ENCODE measurements around the gene PTPRO.

Gene PTPRO

GRCh38 chr12:15502211-15502610 is 179.9 kb downstream of the PTPRO start:
- H3K4me3 ChIP-seq (ENCODE audit: low read depth in 1 of 2, low read length in 2 of 2): no peak overlapping the region
- H3K27ac ChIP-seq (ENCODE audit: low read depth, low read length): no peak overlapping the region
- no peak overlapping the region for H3K9ac ChIP-seq (ENCODE audit: low read depth in 1 of 2, low read length in 2 of 2)
- no peaks in the 10 kb centered on the region for H3K4me1 ChIP-seq (ENCODE audit: control insufficient read depth in 1 of 2, insufficient read depth in 2 of 2, low read length in 2 of 2)
- no peaks in the 10 kb centered on the region for H3K9me3 ChIP-seq (ENCODE audit: control insufficient read depth in 1 of 2, low read length in 2 of 2)
- no peaks in the 10 kb centered on the region for H3K27me3 ChIP-seq (ENCODE audit: control insufficient read depth in 1 of 2, insufficient read depth in 2 of 2, low read length in 2 of 2)
- no peaks in the 10 kb centered on the region for H3K36me3 ChIP-seq (ENCODE audit: control insufficient read depth in 1 of 2, insufficient read depth in 2 of 2, low read length in 2 of 2)

- no peaks in the 10 kb centered on the region for H3K36me3 ChIP-seq (ENCODE audit: control insufficient read depth in 1 of 2, insufficient read depth in 2 of 2, low read length in 2 of 2)
- no peaks in the 10 kb centered on the region for H3K9me3 ChIP-seq (ENCODE audit: control insufficient read depth in 1 of 2, low read length in 2 of 2)
- H3K9ac ChIP-seq (ENCODE audit: low read depth in 1 of 2, low read length in 2 of 2): no peak overlapping the region
- no peaks in the 10 kb centered on the region for H3K4me1 ChIP-seq (ENCODE audit: control insufficient read depth in 1 of 2, insufficient read depth in 2 of 2, low read length in 2 of 2)
- H3K27ac ChIP-seq (ENCODE audit: low read depth, low read length): no peak overlapping the region
- no peak overlapping the region for H3K4me3 ChIP-seq (ENCODE audit: low read depth in 1 of 2, low read length in 2 of 2)
- H3K27me3 ChIP-seq (ENCODE audit: control insufficient read depth in 1 of 2, insufficient read depth in 2 of 2, low read length in 2 of 2): peaks cover 0 to 3% of the 10 kb centered on the region in 2 donors
These were observed 183.3 kb downstream of the PTPRO start for GRCh38 chr12:15505616-15506015.

- H3K36me3 ChIP-seq (ENCODE audit: control insufficient read depth in 1 of 2, insufficient read depth in 2 of 2, low read length in 2 of 2): no peaks in the 10 kb centered on the region
- no peak overlapping the region for H3K9ac ChIP-seq (ENCODE audit: low read depth in 1 of 2, low read length in 2 of 2)
- no peak overlapping the region for H3K4me3 ChIP-seq (ENCODE audit: low read depth in 1 of 2, low read length in 2 of 2)
- no peaks in the 10 kb centered on the region for H3K27me3 ChIP-seq (ENCODE audit: control insufficient read depth in 1 of 2, insufficient read depth in 2 of 2, low read length in 2 of 2)
- H3K9me3 ChIP-seq (ENCODE audit: control insufficient read depth in 1 of 2, low read length in 2 of 2): no peaks in the 10 kb centered on the region
- H3K4me1 ChIP-seq (ENCODE audit: control insufficient read depth in 1 of 2, insufficient read depth in 2 of 2, low read length in 2 of 2): no peaks in the 10 kb centered on the region
- no peak overlapping the region for H3K27ac ChIP-seq (ENCODE audit: low read depth, low read length)
These were observed 192.7 kb downstream of the PTPRO start for GRCh38 chr12:15515010-15515409.

GRCh38 chr12:15520083-15520482 is 197.8 kb downstream of the PTPRO start:
- H3K9ac ChIP-seq (ENCODE audit: low read depth in 1 of 2, low read length in 2 of 2): no peak overlapping the region
- no peak overlapping the region for H3K4me3 ChIP-seq (ENCODE audit: low read depth in 1 of 2, low read length in 2 of 2)
- H3K27ac ChIP-seq (ENCODE audit: low read depth, low read length): no peak overlapping the region
- H3K27me3 ChIP-seq (ENCODE audit: control insufficient read depth in 1 of 2, insufficient read depth in 2 of 2, low read length in 2 of 2): no peaks in the 10 kb centered on the region
- H3K9me3 ChIP-seq (ENCODE audit: control insufficient read depth in 1 of 2, low read length in 2 of 2): no peaks in the 10 kb centered on the region
- H3K36me3 ChIP-seq (ENCODE audit: control insufficient read depth in 1 of 2, insufficient read depth in 2 of 2, low read length in 2 of 2): no peaks in the 10 kb centered on the region
- H3K4me1 ChIP-seq (ENCODE audit: control insufficient read depth in 1 of 2, insufficient read depth in 2 of 2, low read length in 2 of 2): no peaks in the 10 kb centered on the region

- H3K4me3 ChIP-seq (ENCODE audit: low read depth in 1 of 2, low read length in 2 of 2): no peak overlapping the region
- H3K27me3 ChIP-seq (ENCODE audit: control insufficient read depth in 1 of 2, insufficient read depth in 2 of 2, low read length in 2 of 2): no peaks in the 10 kb centered on the region
- no peaks in the 10 kb centered on the region for H3K4me1 ChIP-seq (ENCODE audit: control insufficient read depth in 1 of 2, insufficient read depth in 2 of 2, low read length in 2 of 2)
- no peak overlapping the region for H3K27ac ChIP-seq (ENCODE audit: low read depth, low read length)
- H3K9ac ChIP-seq (ENCODE audit: low read depth in 1 of 2, low read length in 2 of 2): no peak overlapping the region
- H3K36me3 ChIP-seq (ENCODE audit: control insufficient read depth in 1 of 2, insufficient read depth in 2 of 2, low read length in 2 of 2): no peaks in the 10 kb centered on the region
- no peaks in the 10 kb centered on the region for H3K9me3 ChIP-seq (ENCODE audit: control insufficient read depth in 1 of 2, low read length in 2 of 2)
These were observed 198.5 kb downstream of the PTPRO start for GRCh38 chr12:15520844-15521243.

- H3K4me3 ChIP-seq (ENCODE audit: low read depth in 1 of 2, low read length in 2 of 2): no peak overlapping the region
- no peak overlapping the region for H3K27ac ChIP-seq (ENCODE audit: low read depth, low read length)
- no peak overlapping the region for H3K9ac ChIP-seq (ENCODE audit: low read depth in 1 of 2, low read length in 2 of 2)
- H3K9me3 ChIP-seq (ENCODE audit: control insufficient read depth in 1 of 2, low read length in 2 of 2): no peaks in the 10 kb centered on the region
- H3K4me1 ChIP-seq (ENCODE audit: control insufficient read depth in 1 of 2, insufficient read depth in 2 of 2, low read length in 2 of 2): no peaks in the 10 kb centered on the region
- H3K27me3 ChIP-seq (ENCODE audit: control insufficient read depth in 1 of 2, insufficient read depth in 2 of 2, low read length in 2 of 2): peaks cover 0 to 5% of the 10 kb centered on the region in 2 donors
- no peaks in the 10 kb centered on the region for H3K36me3 ChIP-seq (ENCODE audit: control insufficient read depth in 1 of 2, insufficient read depth in 2 of 2, low read length in 2 of 2)
These were observed 200.4 kb downstream of the PTPRO start for GRCh38 chr12:15522574-15523187.

GRCh38 chr12:15525441-15525840 is 203.1 kb downstream of the PTPRO start:
- no peak overlapping the region for H3K4me3 ChIP-seq (ENCODE audit: low read depth in 1 of 2, low read length in 2 of 2)
- H3K9me3 ChIP-seq (ENCODE audit: control insufficient read depth in 1 of 2, low read length in 2 of 2): peaks cover 0 to 3% of the 10 kb centered on the region in 2 donors
- H3K4me1 ChIP-seq (ENCODE audit: control insufficient read depth in 1 of 2, insufficient read depth in 2 of 2, low read length in 2 of 2): no peaks in the 10 kb centered on the region
- peaks cover 0 to 5% of the 10 kb centered on the region in 2 donors for H3K27me3 ChIP-seq (ENCODE audit: control insufficient read depth in 1 of 2, insufficient read depth in 2 of 2, low read length in 2 of 2)
- H3K36me3 ChIP-seq (ENCODE audit: control insufficient read depth in 1 of 2, insufficient read depth in 2 of 2, low read length in 2 of 2): no peaks in the 10 kb centered on the region
- H3K27ac ChIP-seq (ENCODE audit: low read depth, low read length): no peak overlapping the region
- H3K9ac ChIP-seq (ENCODE audit: low read depth in 1 of 2, low read length in 2 of 2): no peak overlapping the region

- Histone ChIP-seq H3K9me3 (ENCODE audit: control insufficient read depth in 1 of 2, low read length in 2 of 2) (peaks cover 0 to 3% of the 10 kb centered on the region in 2 donors), H3K27me3 (ENCODE audit: control insufficient read depth in 1 of 2, insufficient read depth in 2 of 2, low read length in 2 of 2) (peaks cover 0 to 5% of the 10 kb centered on the region in 2 donors), H3K27ac (ENCODE audit: low read depth, low read length) (no peak overlapping the region), H3K9ac (ENCODE audit: low read depth in 1 of 2, low read length in 2 of 2) (no peak overlapping the region), H3K4me1 (ENCODE audit: control insufficient read depth in 1 of 2, insufficient read depth in 2 of 2, low read length in 2 of 2) (no peaks in the 10 kb centered on the region), H3K4me3 (ENCODE audit: low read depth in 1 of 2, low read length in 2 of 2) (no peak overlapping the region), H3K36me3 (ENCODE audit: control insufficient read depth in 1 of 2, insufficient read depth in 2 of 2, low read length in 2 of 2) (no peaks in the 10 kb centered on the region)
These were observed 203.7 kb downstream of the PTPRO start for GRCh38 chr12:15526033-15526432.

GRCh38 chr12:15527201-15528080 is 205.1 kb downstream of the PTPRO start:
- H3K9ac ChIP-seq (ENCODE audit: low read depth in 1 of 2, low read length in 2 of 2): no peak overlapping the region
- H3K4me1 ChIP-seq (ENCODE audit: control insufficient read depth in 1 of 2, insufficient read depth in 2 of 2, low read length in 2 of 2): no peaks in the 10 kb centered on the region
- H3K4me3 ChIP-seq (ENCODE audit: low read depth in 1 of 2, low read length in 2 of 2): no peak overlapping the region
- H3K36me3 ChIP-seq (ENCODE audit: control insufficient read depth in 1 of 2, insufficient read depth in 2 of 2, low read length in 2 of 2): no peaks in the 10 kb centered on the region
- no peak overlapping the region for H3K27ac ChIP-seq (ENCODE audit: low read depth, low read length)
- H3K9me3 ChIP-seq (ENCODE audit: control insufficient read depth in 1 of 2, low read length in 2 of 2): peaks cover 0 to 3% of the 10 kb centered on the region in 2 donors
- peaks cover 0 to 5% of the 10 kb centered on the region in 2 donors for H3K27me3 ChIP-seq (ENCODE audit: control insufficient read depth in 1 of 2, insufficient read depth in 2 of 2, low read length in 2 of 2)

- Histone ChIP-seq H3K27ac (ENCODE audit: low read depth, low read length) (no peak overlapping the region), H3K9ac (ENCODE audit: low read depth in 1 of 2, low read length in 2 of 2) (no peak overlapping the region), H3K4me3 (ENCODE audit: low read depth in 1 of 2, low read length in 2 of 2) (no peak overlapping the region), H3K36me3 (ENCODE audit: control insufficient read depth in 1 of 2, insufficient read depth in 2 of 2, low read length in 2 of 2) (no peaks in the 10 kb centered on the region), H3K9me3 (ENCODE audit: control insufficient read depth in 1 of 2, low read length in 2 of 2) (peaks cover 0 to 3% of the 10 kb centered on the region in 2 donors), H3K27me3 (ENCODE audit: control insufficient read depth in 1 of 2, insufficient read depth in 2 of 2, low read length in 2 of 2) (peaks cover 0 to 5% of the 10 kb centered on the region in 2 donors), H3K4me1 (ENCODE audit: control insufficient read depth in 1 of 2, insufficient read depth in 2 of 2, low read length in 2 of 2) (peaks cover 0 to 12% of the 10 kb centered on the region in 2 donors)
These were observed 206.4 kb downstream of the PTPRO start for GRCh38 chr12:15528666-15529065.

Measured in duodenal mucosa (tissue), 2 donors.